Measurements from ENCODE around the gene AGT.

GRCh38 chr1:230712470-230712942 is 1.4 kb downstream of the AGT start:
- TF ChIP-seq POLR2A (IDR thresholded peaks at IDR 0.05; ENCODE audit: borderline replicate concordance, extremely low read depth, insufficient read depth, insufficient read length) (no peak), SP1 (IDR thresholded peaks at IDR 0.05; ENCODE audit: low read depth) (no peak), SIN3A (IDR thresholded peaks at IDR 0.05; ENCODE audit: low read depth) (no peak), ZNF274 (IDR thresholded peaks at IDR 0.05; ENCODE audit: low read depth, low read length) (no peak), REST (IDR thresholded peaks at IDR 0.05; ENCODE audit: low read depth) (no peak), YY1 (IDR thresholded peaks at IDR 0.05; ENCODE audit: extremely low read depth, insufficient replicate concordance, low read depth, low read length) (no peak), ZBTB33 (IDR thresholded peaks at IDR 0.05; ENCODE audit: extremely low read depth, insufficient replicate concordance, low read length) (no peak), JUND (IDR thresholded peaks at IDR 0.05) (no peak), MAX (IDR thresholded peaks at IDR 0.05) (no peak), EZH2 (IDR thresholded peaks at IDR 0.05) (no peak)
- TF ChIP-seq, protein P1, sequence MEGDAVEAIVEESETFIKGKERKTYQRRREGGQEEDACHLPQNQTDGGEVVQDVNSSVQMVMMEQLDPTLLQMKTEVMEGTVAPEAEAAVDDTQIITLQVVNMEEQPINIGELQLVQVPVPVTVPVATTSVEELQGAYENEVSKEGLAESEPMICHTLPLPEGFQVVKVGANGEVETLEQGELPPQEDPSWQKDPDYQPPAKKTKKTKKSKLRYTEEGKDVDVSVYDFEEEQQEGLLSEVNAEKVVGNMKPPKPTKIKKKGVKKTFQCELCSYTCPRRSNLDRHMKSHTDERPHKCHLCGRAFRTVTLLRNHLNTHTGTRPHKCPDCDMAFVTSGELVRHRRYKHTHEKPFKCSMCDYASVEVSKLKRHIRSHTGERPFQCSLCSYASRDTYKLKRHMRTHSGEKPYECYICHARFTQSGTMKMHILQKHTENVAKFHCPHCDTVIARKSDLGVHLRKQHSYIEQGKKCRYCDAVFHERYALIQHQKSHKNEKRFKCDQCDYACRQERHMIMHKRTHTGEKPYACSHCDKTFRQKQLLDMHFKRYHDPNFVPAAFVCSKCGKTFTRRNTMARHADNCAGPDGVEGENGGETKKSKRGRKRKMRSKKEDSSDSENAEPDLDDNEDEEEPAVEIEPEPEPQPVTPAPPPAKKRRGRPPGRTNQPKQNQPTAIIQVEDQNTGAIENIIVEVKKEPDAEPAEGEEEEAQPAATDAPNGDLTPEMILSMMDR (IDR thresholded peaks at IDR 0.05 in 2 of 3, conservative IDR thresholded peaks at IDR 0.05 in 1 of 3; ENCODE audit: borderline replicate concordance in 1 of 3, insufficient read depth in 1 of 3, low read depth in 2 of 3, low read length in 2 of 3): no peak
